ENCODE measurements around the gene HNRNPL. TPM values are rescaled to one million over a fixed set of nuclear protein-coding genes. Genes with fewer than 3 reads are reported as not detected.

HNRNPL gene
- total and polyA plus RNA-seq, 9 of the 15 experiments (the other 6 are each of a cell fraction or from before 2014, with no cell fraction given), result 39.5 to 610 (median 299) TPM

GRCh38 chr19:38849147-38849859 is 483 bp downstream of the HNRNPL start (continued):
- TF ChIP-seq MBD1 (CRISPR knock-in tag; IDR thresholded peaks at IDR 0.05) (no peak), TCF15 (CRISPR knock-in tag; IDR thresholded peaks at IDR 0.05) (no peak), FOXJ2 (tag; IDR thresholded peaks at IDR 0.05) (0 out of 2 replicates have a peak, but pooled peaks have one; percentile 56), SMARCB1 (IDR thresholded peaks at IDR 0.05; ENCODE audit: insufficient read length, low read depth) (no peak), FOXP1 (CRISPR knock-in tag; IDR thresholded peaks at IDR 0.05) (no peak; the same call in 1 of the 2 replicates), FUS (optimal IDR thresholded peaks at IDR 0.05; ENCODE audit: low read depth, low read length) (peak; percentile 46), NFE2 (IDR thresholded peaks at IDR 0.05; ENCODE audit: low read depth) (no peak), ZNF778 (CRISPR knock-in tag; IDR thresholded peaks at IDR 0.05) (no peak), HCFC1 (IDR thresholded peaks at IDR 0.05; ENCODE audit: low read depth, low read length) (peak; percentile 61), DNMT1 (IDR thresholded peaks at IDR 0.05) (no peak), ZNF551 (CRISPR knock-in tag; IDR thresholded peaks at IDR 0.05) (no peak), ZNF24 (IDR thresholded peaks at IDR 0.05) (no peak), SIN3B (IDR thresholded peaks at IDR 0.05; ENCODE audit: low read depth) (no peak; the same call in 1 of the 2 replicates), ZNF217 (CRISPR knock-in tag; IDR thresholded peaks at IDR 0.05) (no peak), NKRF (IDR thresholded peaks at IDR 0.05; ENCODE audit: borderline replicate concordance) (peak; percentile 87; the same call in 1 of the 2 replicates), NR2F6 (CRISPR knock-in tag; IDR thresholded peaks at IDR 0.05) (no peak), ZNF224 (CRISPR knock-in tag; IDR thresholded peaks at IDR 0.05) (no peak), ZNF644 (tag; IDR thresholded peaks at IDR 0.05; ENCODE audit: low read depth) (no peak), XRCC5 (IDR thresholded peaks at IDR 0.05; ENCODE audit: low read depth, low read length) (0 out of 2 replicates have a peak, but pooled peaks have one; percentile 11), ZFP30 (CRISPR knock-in tag; IDR thresholded peaks at IDR 0.05; ENCODE audit: borderline replicate concordance) (no peak), NCOA2 (IDR thresholded peaks at IDR 0.05; ENCODE audit: partially characterized antibody in 2 of 2) (no peak)
